Choroid plexus epithelial cell (primary cell): Measurements from ENCODE around the gene UBE2D1.

Source experiments
- DNase-seq: peaks from one replicate; pipeline ENCODE4 v3.0.0-alpha.2; 2010; ENCODE audit warnings: low read depth
- H3K4me3 ChIP-seq: 2 replicates; pipeline ENCODE4 v1.5.1; 2011; ENCODE audit warnings: low read depth, mild to moderate bottlenecking, control low read depth, low read length, moderate library complexity
- TF ChIP-seq, protein P1 (sequence below): conservative IDR thresholded peaks from 2 replicates; pipeline ENCODE4 v1.5.1; 2011; ENCODE audit warnings: low read depth, mild to moderate bottlenecking, control low read depth, inconsistent platforms, low read length, moderate library complexity

UBE2D1 gene

DNA sequence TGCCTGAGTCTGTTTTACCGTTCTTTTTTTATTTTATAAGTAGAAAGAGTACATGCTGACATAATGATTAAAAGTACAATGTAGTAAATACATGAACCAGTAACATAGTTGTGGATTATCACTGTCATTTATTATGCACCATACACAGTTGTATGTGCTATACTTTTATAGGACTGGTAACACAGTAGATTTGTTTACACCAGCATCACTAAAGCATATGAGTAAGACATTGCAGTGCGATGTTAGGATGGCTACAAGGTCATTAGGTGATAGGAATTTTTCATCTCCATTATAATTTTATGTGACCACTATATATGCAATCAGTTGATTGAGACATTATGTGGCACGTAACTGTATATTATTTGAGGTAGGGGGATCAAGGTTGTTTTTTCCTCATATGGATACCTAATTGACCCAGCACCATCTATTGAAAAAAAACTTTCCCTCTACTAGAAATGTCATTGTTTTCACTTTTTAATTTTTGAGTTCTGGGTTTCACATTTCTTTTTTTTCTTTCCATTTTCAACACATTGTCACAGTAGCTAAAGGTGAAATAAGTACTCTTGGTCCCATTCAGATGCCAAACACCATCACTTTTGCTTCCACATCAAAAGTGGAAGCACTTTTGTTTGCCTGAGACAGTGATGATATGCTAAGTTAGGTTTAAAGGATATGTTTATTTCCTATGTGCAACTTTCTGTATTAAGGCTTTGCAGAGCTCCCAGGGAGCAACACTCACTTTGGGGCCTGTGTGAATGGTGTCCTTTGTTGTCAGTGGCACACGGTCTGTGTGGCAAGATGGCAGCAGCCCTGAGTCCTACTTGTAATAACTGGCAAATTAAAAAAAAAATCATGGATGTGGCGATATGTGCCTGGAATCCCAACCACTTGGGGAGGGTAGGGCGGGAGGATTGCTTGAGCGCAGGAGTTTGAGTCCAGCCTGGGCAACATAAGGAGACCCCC is 17.1 kb downstream of the UBE2D1 start:
- TF ChIP-seq, protein P1, sequence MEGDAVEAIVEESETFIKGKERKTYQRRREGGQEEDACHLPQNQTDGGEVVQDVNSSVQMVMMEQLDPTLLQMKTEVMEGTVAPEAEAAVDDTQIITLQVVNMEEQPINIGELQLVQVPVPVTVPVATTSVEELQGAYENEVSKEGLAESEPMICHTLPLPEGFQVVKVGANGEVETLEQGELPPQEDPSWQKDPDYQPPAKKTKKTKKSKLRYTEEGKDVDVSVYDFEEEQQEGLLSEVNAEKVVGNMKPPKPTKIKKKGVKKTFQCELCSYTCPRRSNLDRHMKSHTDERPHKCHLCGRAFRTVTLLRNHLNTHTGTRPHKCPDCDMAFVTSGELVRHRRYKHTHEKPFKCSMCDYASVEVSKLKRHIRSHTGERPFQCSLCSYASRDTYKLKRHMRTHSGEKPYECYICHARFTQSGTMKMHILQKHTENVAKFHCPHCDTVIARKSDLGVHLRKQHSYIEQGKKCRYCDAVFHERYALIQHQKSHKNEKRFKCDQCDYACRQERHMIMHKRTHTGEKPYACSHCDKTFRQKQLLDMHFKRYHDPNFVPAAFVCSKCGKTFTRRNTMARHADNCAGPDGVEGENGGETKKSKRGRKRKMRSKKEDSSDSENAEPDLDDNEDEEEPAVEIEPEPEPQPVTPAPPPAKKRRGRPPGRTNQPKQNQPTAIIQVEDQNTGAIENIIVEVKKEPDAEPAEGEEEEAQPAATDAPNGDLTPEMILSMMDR = no peak
- no peak overlapping the region for H3K4me3 ChIP-seq
- no peak for DNase-seq

DNA sequence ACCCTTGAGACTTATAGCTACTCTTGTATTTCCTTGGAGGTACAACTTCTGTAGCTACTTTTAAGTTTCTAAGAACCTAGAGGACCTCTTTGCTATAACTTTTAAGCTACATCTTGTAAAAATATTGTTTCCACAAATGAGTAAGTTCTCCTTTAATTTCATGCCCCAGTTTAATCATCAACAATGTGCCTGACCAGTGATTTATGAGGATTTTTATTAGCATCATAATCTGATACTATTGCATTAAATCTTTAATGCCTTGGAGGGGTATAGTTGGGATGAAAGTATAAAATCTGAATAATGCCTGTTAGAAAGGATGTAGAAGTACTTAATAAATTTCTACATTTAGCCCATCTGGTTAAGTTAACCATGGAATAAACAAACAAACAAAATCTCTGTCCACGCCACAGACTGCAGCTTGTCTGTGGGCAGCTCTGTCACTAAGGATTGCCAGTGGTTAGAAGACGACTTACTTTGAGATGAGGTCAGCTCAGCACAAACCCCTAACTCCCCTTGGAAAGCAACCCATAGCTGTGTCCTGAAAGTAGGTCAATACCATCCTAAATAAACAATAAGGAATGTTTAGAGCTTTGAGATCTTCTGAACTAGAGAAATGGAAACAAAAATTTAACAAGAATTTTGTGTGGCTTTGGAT is 18.3 kb downstream of the UBE2D1 start:
- TF ChIP-seq, protein P1 = no peak
- peak; percentile 16 for DNase-seq
- H3K4me3 ChIP-seq = no peak overlapping the region

DNA sequence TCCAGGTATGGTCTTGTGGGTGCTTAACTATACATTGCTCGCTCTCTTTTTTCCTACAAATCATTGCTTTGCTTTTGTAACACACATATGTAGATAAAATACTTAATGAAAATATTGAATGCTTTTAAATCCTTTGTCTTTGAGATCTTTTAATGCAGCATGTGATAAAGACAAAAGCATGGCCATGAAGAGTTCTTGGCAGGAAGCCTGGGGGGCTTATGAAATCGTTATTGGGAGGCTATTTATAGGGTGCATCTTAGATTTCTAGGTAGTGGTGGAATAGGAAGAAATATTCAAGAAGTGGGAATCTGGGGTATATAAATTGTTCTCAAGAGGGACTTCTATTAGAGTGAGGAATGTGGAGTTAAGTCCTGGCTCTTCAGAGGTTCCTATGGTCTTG is 21.9 kb downstream of the UBE2D1 start:
- TF ChIP-seq, protein P1 = no peak
- peak; percentile 20 for DNase-seq
- no peak overlapping the region for H3K4me3 ChIP-seq

DNA sequence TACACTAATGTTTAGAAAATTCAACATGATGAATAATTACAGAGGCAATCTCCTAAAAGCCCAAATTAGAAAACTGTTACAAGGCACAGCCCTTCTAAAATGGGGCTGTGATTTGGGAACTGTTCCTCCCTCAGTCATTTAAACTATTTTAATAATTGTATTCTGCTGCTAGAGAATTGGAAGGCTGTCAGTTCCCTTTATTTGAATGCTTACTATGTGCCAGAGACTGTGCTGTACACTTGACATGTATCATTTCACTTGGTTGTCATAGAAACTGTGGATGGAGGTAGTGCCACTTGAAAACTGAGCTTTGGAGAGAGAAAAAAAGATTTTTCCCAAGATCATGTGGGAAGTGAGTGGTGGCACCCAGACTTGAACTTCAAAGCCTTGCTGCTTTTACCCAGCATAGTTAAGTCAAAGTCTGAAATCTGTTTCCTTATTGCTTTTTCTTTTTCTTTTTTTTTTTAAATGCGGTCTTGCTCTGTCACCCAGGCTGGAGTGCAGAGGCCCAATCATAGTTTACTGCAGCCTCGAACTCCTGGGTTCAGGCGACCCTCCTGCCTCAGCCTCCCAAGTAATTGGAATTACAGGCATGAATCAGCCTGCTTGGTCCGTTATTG is 23.6 kb downstream of the UBE2D1 start:
- H3K4me3 ChIP-seq = no peak overlapping the region
- TF ChIP-seq, protein P1 = no peak
- DNase-seq = no peak

DNA sequence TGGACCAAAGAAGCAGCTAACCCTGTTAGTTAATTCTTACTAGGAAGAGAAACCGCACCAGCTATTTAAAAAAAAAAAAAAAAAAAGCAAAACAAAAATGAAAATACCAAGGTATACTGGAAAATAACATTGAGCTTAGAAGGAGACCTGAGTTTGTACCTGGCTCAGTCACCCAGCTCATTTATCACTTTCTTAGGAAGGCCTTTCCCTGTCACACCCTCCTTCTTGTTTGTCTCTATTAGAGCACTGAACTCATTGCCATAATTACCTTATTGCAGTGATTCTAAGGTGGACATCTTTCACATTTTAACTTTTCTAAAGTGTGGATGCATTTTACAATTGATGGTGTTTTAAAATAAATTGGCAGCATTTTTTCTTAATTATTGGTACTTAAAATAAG is 24.1 kb downstream of the UBE2D1 start:
- H3K4me3 ChIP-seq = no peak overlapping the region
- TF ChIP-seq, protein P1 = no peak
- no peak for DNase-seq

DNA sequence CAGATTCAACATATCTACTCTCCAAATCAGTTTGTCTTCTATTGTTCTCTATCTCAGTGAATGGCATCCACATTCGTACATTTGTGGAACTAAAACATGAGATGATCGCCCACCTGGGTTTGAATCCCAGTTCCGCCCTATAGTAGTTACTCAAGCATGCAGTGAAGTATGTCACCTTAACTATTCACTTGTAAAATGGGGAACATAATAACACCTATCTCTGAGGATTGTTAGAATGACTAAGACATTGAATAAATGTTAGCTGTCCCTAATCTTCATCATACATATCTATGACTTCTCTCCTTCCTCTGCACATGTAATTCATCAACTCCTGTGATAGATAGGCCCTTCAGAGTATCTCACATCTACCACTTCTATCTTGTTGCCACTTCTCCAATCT is 24.7 kb downstream of the UBE2D1 start:
- TF ChIP-seq, protein P1 = no peak
- H3K4me3 ChIP-seq = no peak overlapping the region
- no peak for DNase-seq
